ENCODE data around the gene TBC1D9.

Gene TBC1D9

DNA sequence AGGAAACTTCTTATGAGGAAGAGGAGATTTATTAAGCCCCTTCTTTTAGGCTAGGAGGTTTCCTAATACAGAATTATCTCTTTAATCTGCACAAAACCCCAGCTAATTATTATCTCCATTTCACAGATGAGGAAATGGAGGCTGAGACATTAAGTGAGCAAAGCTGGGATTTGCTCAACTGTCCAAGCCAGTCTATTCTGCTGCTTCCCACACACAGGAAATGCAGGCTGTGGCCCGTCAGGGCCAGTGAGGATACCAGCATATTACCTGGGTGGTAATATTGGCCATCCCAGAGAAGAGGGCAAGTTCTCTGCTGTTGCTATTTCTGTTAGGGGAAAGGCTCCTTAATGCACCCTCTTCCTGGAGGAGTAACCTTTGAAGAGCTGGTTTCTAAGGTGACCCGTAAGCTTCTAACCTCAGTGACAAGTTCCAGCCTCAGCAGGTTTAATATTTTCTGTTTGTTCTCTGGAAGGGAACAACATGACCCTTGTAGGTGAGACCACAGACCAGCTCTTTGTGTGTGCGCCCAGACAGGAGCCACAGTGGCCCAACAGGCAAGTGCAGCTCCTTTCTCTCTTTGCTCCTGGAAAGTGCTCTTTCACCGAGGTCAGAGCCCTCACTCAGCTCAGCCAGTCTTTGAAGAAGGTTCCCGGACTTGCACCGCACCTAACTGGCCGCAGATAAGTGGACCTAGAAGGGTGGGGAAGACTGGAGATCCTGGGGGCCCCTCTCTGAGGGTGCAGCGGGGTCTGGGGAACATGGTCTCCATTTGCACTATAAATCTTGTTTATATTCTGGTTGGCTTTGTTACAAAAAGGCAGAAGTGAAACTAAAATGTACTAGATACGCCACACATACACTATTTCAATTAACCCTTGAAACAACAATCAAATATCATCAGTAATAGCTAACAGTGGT is 35.5 kb downstream of the TBC1D9 start:
- peak overlapping the region; percentile 59; the same call in 1 of the 2 replicates for H3K4me3 ChIP-seq (ENCODE audit: low read length)
- TF ChIP-seq ZNF274 (IDR thresholded peaks at IDR 0.05; ENCODE audit: low read depth, low read length) = no peak

GRCh38 chr4:140719686-140720085 is 36.5 kb downstream of the TBC1D9 start:
- no peak for TF ChIP-seq ZNF274 (IDR thresholded peaks at IDR 0.05; ENCODE audit: low read depth, low read length)
- H3K4me3 ChIP-seq (ENCODE audit: low read length) = no peak overlapping the region

GRCh38 chr4:140719022-140719421 is 37.2 kb downstream of the TBC1D9 start:
- no peak overlapping the region for H3K4me3 ChIP-seq (ENCODE audit: low read length)
- no peak for TF ChIP-seq ZNF274 (IDR thresholded peaks at IDR 0.05; ENCODE audit: low read depth, low read length)

DNA sequence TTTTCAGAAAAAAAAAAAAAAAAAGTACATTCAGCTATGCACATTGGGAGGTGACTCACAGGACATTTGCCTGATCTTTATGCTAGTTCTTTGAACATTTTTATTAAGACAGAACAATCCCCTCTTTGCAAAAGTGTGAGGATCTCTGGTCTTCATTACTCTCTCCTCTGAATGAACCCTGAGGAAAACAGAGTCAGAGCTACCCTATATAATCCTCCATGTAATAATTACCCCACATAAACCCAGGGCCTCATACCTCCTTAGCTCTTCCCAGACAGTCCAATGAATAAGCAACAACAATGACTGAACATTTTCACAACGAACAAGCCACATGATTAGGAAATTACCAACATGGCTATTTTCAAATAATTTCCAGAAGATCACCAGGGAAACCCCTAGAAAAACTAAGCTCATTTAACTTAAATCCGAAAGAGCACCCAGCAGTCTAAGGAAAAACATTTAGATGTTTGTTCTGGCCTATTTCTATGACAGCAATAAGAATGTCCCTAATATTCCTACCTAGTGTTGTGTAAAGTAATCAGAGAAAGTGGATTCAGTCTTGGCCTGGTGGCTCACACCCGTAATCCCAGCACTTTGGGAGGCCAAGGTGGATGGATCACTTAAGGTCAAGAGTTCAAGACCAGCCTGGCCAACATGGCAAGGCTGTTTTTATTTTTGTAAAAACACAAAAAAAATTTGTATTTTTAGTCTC is 37.8 kb downstream of the TBC1D9 start:
- no peak overlapping the region for H3K4me3 ChIP-seq (ENCODE audit: low read length)
- TF ChIP-seq ZNF274 (IDR thresholded peaks at IDR 0.05; ENCODE audit: low read depth, low read length) = no peak

DNA sequence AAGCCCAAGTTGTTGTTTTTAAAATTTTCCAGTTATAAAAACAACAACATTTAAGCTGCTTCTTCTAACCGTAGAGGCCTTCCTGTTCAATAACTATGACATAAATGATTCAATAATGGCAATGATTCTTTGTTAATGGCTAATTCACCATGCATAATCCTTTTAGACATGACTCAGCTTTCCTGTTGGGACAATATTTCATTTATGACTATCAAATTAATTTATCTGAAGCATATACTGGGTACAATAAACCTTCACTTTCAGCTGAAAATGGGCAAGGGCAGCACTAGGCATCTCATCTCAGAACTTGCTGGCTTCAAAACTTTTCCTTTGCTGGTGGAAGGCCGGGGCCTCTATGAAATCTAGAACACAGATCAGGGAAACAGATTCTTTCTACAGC is 38.9 kb downstream of the TBC1D9 start:
- no peak for TF ChIP-seq ZNF274 (IDR thresholded peaks at IDR 0.05; ENCODE audit: low read depth, low read length)
- H3K4me3 ChIP-seq (ENCODE audit: low read length) = no peak overlapping the region

GRCh38 chr4:140715119-140715518 is 41.1 kb downstream of the TBC1D9 start:
- TF ChIP-seq ZNF274 (IDR thresholded peaks at IDR 0.05; ENCODE audit: low read depth, low read length) = no peak
- H3K4me3 ChIP-seq (ENCODE audit: low read length) = no peak overlapping the region

- no peak for TF ChIP-seq ZNF274 (IDR thresholded peaks at IDR 0.05; ENCODE audit: low read depth, low read length)
- H3K4me3 ChIP-seq (ENCODE audit: low read length) = no peak overlapping the region
These were observed 44.3 kb downstream of the TBC1D9 start for GRCh38 chr4:140711910-140712309.

DNA sequence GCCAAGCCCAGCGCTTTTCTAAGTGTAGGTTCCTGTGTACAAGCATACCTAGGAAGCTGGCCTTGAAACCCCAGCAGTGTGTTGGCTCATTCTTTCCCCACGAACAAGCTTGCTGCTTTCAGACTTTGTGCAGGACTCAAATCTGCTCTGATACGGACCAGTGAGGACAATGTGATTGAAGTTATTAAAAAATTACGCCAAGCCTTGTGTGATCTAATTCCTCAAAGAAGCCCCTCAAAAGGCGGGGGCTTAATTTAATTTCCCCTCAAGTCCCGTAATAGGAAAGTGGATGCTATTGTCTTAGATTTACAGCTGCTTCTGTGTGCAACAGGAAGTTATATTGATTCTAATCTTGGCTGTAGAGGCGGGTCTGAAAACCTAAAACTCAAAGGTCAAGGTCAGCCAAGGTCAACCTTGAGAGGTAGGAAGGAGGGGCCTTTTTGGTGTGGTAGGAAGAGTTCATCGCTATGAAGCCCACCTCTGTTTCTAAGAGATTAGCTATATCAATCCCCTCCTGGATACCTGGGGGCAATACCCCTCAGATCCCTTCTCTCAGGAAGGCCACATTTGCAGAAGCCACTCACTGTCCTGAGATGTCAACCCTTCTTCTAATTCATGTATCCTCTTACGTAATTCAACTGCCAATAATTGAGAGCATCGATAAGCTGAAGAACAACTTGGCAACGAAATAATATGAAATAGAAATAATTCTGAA is 45.1 kb downstream of the TBC1D9 start:
- TF ChIP-seq ZNF274 (IDR thresholded peaks at IDR 0.05; ENCODE audit: low read depth, low read length) = no peak
- no peak overlapping the region for H3K4me3 ChIP-seq (ENCODE audit: low read length)

DNA sequence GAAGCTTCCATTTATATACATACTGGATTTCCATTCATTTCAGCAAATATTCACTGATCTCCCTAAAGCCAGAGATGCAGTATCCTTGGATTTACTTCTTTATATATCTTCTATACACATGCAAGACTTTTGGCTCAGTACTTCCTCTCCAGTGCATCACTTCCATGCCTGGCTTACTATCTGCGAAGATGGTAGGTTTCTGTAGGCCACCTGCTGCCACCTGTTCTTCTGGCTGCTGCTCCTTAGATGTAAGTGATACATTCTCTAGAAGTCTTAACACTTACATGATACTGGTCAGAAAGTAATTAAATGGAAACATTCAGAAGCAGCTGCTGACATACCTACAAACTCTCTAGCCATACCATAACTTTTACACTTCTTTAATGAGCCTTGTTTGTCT is 48.9 kb downstream of the TBC1D9 start:
- no peak for TF ChIP-seq ZNF274 (IDR thresholded peaks at IDR 0.05; ENCODE audit: low read depth, low read length)
- no peak overlapping the region for H3K4me3 ChIP-seq (ENCODE audit: low read length)

- H3K4me3 ChIP-seq (ENCODE audit: low read length) = no peak overlapping the region
These were observed 49.5 kb downstream of the TBC1D9 start for GRCh38 chr4:140706665-140707064.

DNA sequence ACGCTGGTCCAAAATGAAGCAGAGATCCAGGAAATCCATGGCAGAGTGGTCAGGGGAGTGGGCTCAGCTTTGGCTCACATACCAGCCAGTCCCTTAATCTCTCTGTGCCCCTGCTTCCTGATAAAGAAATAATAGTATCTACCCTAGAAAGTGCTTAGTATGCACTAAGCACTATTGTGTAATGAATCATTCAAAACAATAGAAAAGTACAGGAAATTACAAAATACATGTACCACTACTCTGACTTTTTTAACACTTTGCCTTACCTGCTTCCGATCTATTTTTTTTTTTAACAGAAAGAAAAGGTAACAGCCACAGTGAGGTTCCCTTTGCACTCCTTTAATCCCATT is 49.9 kb downstream of the TBC1D9 start:
- H3K4me3 ChIP-seq (ENCODE audit: low read length) = no peak overlapping the region
- TF ChIP-seq ZNF274 (IDR thresholded peaks at IDR 0.05; ENCODE audit: low read depth, low read length) = no peak

More at GRCh38 chr4:140706665-140707064, 49.5 kb downstream of the TBC1D9 start:
- TF ChIP-seq ZNF274 (IDR thresholded peaks at IDR 0.05; ENCODE audit: low read depth, low read length) = no peak

DNA sequence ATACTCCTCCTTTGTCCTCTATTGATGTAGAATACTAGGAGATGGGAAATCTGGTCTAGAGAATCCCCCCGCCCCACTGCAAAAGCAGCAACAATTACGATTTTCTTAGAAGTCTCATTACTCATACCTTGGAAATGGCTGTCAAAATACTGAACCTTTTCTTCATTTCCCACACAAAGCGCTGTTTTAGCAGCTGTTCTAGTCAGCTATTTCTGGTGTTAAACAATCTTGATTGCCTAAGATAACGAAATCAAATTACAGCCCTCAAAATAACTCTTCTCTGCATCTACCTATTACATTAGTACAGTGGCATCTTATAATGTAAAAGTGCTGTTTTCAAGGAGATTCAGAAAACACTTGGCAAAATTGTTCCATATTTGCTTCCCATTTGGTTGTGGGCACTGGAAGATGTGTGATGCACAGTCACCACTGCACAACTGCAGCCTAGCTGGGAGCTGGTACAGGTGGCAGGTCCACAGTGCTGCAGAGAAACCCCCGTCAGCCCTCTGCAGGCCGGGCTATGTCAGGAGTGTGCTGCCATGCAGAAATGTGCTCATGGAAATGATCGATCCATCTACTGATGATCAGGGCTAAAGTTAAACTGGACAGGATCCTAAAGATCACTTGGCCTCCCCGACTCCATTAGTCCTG is 50.4 kb downstream of the TBC1D9 start:
- no peak for TF ChIP-seq ZNF274 (IDR thresholded peaks at IDR 0.05; ENCODE audit: low read depth, low read length)
- no peak overlapping the region for H3K4me3 ChIP-seq (ENCODE audit: low read length)

GRCh38 chr4:140704964-140705363 is 51.2 kb downstream of the TBC1D9 start:
- TF ChIP-seq ZNF274 (IDR thresholded peaks at IDR 0.05; ENCODE audit: low read depth, low read length) = no peak
- no peak overlapping the region for H3K4me3 ChIP-seq (ENCODE audit: low read length)

- no peak overlapping the region for H3K4me3 ChIP-seq (ENCODE audit: low read length)
- TF ChIP-seq ZNF274 (IDR thresholded peaks at IDR 0.05; ENCODE audit: low read depth, low read length) = no peak
These were observed 51.7 kb downstream of the TBC1D9 start for GRCh38 chr4:140704392-140704960.

Measured in GM08714 (cell line).